Esophagus mucosa (tissue), 1 donor: Measurements from ENCODE around the gene SDC4. TPM values are rescaled to one million over a fixed set of nuclear protein-coding genes. Genes with fewer than 3 reads are reported as not detected.
"Not testable (repeated sequence)": the region's sequence is repeated elsewhere in the genome, so short reads cannot be mapped to it uniquely, and the experiment has no call there.

Experiments
- ATAC-seq: fragments of 200-7000 bp; cut with Tn5 transposase; one replicate; pipeline ENCODE4 v1.9.1; 2020
- total RNA-seq: library from RNA; stranded (reverse); gene quantifications from one replicate; pipeline ENCODE4 v1.2.4, GENCODE V29; 2023
- donor health status: DM: yes; HTN: yes; CAD: no.

The SDC4 gene
- total RNA-seq, 1 donor from 2014 or later: 99.1 TPM

GRCh38 chr20:45363611-45364492, 15.6 kb upstream of the SDC4 start:
- ATAC-seq: no peak

GRCh38 chr20:45362804-45363610, 14.8 kb upstream of the SDC4 start, which contains the start of gene SYS1:
Gene SYS1, plus strand, starts transcription at chr20:45363156. Its CDS starts 376 bp downstream, at chr20:45363532.
- ATAC-seq: peak; percentile 94

- ATAC-seq: no peak
These were observed 13.6 kb upstream of the SDC4 start for GRCh38 chr20:45361793-45362192.

- ATAC-seq: peak; percentile 12
These were observed 11.4 kb upstream of the SDC4 start for GRCh38 chr20:45359406-45360148.

GRCh38 chr20:45359069-45359405, 10.8 kb upstream of the SDC4 start:
- no peak for ATAC-seq

GRCh38 chr20:45358282-45359068, 10.3 kb upstream of the SDC4 start:
- no peak for ATAC-seq

GRCh38 chr20:45355209-45356084, 7.2 kb upstream of the SDC4 start:
- ATAC-seq: peak; percentile 33

- no peak for ATAC-seq
These were observed 6.4 kb upstream of the SDC4 start for GRCh38 chr20:45354423-45355208.

GRCh38 chr20:45353746-45354145, 5.5 kb upstream of the SDC4 start:
- ATAC-seq: no peak

- ATAC-seq: no peak
These were observed 4.5 kb upstream of the SDC4 start for GRCh38 chr20:45352729-45353128.

GRCh38 chr20:45350795-45351194, 2.6 kb upstream of the SDC4 start:
- ATAC-seq: not testable (repeated sequence)

- ATAC-seq: no peak
These were observed 2.0 kb upstream of the SDC4 start for GRCh38 chr20:45350217-45350616.

- no peak for ATAC-seq
These were observed 808 bp downstream of the SDC4 start for GRCh38 chr20:45347297-45347935.

- ATAC-seq: no peak
These were observed 1.4 kb downstream of the SDC4 start for GRCh38 chr20:45346851-45347250.

- ATAC-seq: no peak
These were observed 1.9 kb downstream of the SDC4 start for GRCh38 chr20:45346291-45346718.

GRCh38 chr20:45345104-45345936, 2.9 kb downstream of the SDC4 start:
- peak; percentile 58 for ATAC-seq

GRCh38 chr20:45344168-45344860, 3.9 kb downstream of the SDC4 start:
- ATAC-seq: peak; percentile 62
